ENCODE results near the gene NUDT17. TPM values are rescaled to one million over a fixed set of nuclear protein-coding genes. Genes with fewer than 3 reads are reported as not detected.

The NUDT17 gene
- total and polyA plus RNA-seq, 9 of the 15 experiments (the other 6 are each of a cell fraction or from before 2014, with no cell fraction given): 2.1 to 10.0 (median 6.1) TPM

DNA sequence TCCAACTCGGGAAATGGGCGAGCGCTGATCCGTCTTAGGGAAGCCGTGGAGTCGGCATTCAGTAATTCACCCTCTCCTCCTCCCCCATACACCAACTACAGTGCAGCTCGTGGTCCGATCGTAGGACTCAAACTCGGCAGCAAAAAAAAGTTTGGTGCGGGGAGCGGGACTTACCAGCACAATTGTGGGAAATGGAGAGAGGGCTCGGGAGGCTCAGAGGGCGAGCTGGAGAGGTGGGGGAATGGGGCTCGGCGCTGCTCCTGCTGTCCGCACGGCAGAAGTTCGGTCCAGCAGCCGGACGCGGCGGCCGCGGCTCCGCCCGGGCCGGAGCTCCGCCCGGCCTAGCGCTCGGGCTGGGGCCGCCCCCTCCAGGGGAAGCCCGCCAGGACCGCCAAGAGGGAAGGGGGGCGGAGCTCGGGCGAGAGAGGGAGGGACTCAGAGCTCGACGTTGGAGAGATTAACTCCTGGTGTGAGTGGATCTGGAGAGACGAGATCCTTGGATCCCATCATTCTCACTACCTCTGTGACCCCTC, 14.1 kb downstream of the NUDT17 start (continued):
- TF ChIP-seq HDAC1 (IDR thresholded peaks at IDR 0.05) (peak in 1 of 2 experiments; percentile 42; a peak in 1 of 4 replicates), ZNF253 (CRISPR knock-in tag; conservative IDR thresholded peaks at IDR 0.05) (no peak), ZBTB12 (CRISPR knock-in tag; IDR thresholded peaks at IDR 0.05) (no peak), BACH1 (tag; IDR thresholded peaks at IDR 0.05) (no peak), ZFP30 (CRISPR knock-in tag; IDR thresholded peaks at IDR 0.05; ENCODE audit: borderline replicate concordance) (no peak), CCNT2 (IDR thresholded peaks at IDR 0.05; ENCODE audit: borderline replicate concordance, extremely low read depth, insufficient read length, low read depth, low read length) (peak; percentile 77), THRA (IDR thresholded peaks at IDR 0.05) (no peak), TCF15 (CRISPR knock-in tag; IDR thresholded peaks at IDR 0.05) (no peak)
- TF ChIP-seq, protein P1, sequence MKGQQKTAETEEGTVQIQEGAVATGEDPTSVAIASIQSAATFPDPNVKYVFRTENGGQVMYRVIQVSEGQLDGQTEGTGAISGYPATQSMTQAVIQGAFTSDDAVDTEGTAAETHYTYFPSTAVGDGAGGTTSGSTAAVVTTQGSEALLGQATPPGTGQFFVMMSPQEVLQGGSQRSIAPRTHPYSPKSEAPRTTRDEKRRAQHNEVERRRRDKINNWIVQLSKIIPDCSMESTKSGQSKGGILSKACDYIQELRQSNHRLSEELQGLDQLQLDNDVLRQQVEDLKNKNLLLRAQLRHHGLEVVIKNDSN (CRISPR knock-in tag; IDR thresholded peaks at IDR 0.05): peak; percentile 27; the same call in 1 of the 2 replicates
- TF ChIP-seq, protein P2, sequence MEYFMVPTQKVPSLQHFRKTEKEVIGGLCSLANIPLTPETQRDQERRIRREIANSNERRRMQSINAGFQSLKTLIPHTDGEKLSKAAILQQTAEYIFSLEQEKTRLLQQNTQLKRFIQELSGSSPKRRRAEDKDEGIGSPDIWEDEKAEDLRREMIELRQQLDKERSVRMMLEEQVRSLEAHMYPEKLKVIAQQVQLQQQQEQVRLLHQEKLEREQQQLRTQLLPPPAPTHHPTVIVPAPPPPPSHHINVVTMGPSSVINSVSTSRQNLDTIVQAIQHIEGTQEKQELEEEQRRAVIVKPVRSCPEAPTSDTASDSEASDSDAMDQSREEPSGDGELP (CRISPR knock-in tag; IDR thresholded peaks at IDR 0.05; ENCODE audit: borderline replicate concordance): no peak
